CD4-positive, alpha-beta T cell treated with Interleukin-15 for 4 hours (primary cell): ENCODE data around the gene THADA.

Experiments used
- DNase-seq: peaks from one replicate; pipeline ENCODE4 v3.0.0-alpha.2; 2020; ENCODE audit warnings: low spot score

The THADA gene

DNA sequence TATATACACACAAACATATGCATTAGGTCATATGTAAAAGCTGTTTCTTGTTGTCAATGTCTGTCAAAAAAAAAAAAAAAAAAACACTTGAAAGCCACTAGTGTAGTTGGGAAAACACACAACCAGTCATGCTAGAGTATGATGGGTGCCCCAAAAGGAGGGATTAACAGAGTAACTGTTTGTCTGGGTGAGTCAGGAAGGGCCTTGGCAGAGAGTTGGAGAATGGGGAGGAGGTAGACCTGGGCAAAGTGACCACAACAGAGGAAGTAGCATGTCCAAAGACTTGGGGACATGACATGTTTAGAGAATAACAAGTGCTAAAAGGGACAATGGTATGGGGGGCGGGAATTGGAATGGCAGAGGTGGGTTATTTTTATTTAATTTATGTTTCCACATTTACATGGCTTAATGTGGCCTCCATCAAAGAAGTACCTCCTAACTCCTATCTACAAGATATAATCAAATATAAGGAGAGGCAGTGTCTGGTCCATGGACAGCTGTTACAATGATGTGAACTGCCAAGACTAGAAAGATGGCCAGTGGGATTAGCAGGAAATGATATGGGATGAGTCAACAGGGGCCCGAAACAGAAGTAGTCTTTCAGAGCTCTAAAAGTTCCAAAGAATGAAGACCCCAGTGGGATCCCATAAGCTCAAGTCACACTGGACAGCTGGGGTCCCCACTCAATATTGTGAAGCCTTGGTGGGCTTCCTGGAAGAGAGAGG lies 269.6 kb downstream of the THADA start:
- no peak for DNase-seq

DNA sequence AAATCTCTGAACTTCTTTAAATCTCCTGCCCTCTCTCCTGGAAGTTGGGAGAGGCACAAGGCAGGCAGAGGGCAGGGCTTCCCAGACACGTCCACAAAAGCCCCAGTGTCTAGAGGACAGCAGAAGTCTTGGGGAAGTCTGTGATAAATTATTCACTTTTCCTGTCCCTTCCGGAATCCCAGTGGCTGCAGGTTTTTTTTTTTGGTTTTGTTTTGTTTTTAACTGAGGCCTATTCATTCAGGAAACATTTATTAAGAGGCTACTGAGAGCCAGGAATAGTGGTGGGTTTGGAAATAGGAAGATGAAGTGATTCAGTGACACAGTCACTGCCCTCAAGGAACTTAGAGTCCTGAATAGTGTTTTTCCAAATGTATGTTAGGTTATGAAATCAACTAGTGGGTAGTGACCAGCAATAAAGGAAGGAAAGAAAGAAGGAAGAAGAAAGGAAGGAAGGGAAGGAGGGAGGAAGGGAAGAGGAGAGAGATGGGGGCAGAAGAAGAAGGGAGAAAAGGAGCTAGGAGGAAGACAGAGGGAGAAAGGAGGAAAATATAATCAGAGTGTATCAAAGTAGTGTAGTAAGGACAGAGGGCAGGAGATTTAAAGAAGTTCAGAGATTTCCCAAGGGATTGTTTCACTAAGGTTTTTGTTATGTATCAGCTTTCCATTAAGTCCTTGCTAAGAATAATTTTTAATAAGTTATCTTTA lies 270.6 kb downstream of the THADA start:
- no peak for DNase-seq

- no peak for DNase-seq
Measured at GRCh38 chr2:43324259-43325106, 271.4 kb downstream of the THADA start.

GRCh38 chr2:43323857-43324256 lies 272.0 kb downstream of the THADA start:
- no peak for DNase-seq

DNA sequence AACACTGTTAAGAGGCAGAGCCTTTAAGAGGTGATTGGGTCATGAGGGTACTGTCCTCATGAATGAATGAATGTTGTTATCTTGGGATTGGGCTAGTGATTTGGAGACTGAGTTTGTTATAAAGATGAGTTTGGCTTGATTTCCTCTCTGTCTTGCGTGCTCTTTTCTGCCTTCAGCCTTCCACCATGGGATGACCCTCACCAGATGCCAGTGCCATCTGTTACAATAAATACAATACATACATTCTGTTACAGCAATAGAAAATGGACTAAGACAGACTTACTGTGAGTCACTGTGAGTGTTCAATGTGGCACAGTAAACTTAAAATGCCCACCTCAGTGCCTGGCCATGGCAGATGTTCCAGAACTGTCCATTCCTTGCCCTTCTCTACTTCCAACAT lies 274.4 kb downstream of the THADA start:
- DNase-seq, result no peak

DNA sequence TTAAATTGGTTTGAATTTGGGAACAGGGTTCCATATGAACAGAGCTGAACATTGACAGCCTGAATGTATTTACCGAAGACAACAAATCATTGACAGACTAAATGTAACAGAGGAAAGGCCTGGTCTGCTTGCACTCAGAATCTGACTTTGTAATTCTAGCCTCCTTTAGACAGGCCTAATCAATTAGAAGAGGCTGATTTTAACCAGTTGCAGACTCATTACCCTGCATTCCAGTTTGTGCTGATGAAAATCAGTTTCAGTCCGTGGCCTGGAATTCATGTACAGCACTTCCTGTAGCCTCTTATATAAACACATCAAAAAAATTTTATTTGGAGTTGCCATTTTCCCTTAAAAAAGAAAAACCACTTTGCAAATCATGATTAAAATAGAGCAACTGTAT lies 276.3 kb downstream of the THADA start:
- no peak for DNase-seq

GRCh38 chr2:43318791-43319190 lies 277.0 kb downstream of the THADA start:
- DNase-seq, result no peak

GRCh38 chr2:43317680-43318079 lies 278.2 kb downstream of the THADA start:
- no peak for DNase-seq

- DNase-seq, result no peak
Measured at GRCh38 chr2:43317194-43317593, 278.6 kb downstream of the THADA start.

GRCh38 chr2:43315482-43315881 lies 280.4 kb downstream of the THADA start:
- no peak for DNase-seq

GRCh38 chr2:43314299-43314927 lies 281.4 kb downstream of the THADA start:
- DNase-seq, result no peak

GRCh38 chr2:43313642-43314017 lies 282.2 kb downstream of the THADA start:
- DNase-seq, result no peak

DNA sequence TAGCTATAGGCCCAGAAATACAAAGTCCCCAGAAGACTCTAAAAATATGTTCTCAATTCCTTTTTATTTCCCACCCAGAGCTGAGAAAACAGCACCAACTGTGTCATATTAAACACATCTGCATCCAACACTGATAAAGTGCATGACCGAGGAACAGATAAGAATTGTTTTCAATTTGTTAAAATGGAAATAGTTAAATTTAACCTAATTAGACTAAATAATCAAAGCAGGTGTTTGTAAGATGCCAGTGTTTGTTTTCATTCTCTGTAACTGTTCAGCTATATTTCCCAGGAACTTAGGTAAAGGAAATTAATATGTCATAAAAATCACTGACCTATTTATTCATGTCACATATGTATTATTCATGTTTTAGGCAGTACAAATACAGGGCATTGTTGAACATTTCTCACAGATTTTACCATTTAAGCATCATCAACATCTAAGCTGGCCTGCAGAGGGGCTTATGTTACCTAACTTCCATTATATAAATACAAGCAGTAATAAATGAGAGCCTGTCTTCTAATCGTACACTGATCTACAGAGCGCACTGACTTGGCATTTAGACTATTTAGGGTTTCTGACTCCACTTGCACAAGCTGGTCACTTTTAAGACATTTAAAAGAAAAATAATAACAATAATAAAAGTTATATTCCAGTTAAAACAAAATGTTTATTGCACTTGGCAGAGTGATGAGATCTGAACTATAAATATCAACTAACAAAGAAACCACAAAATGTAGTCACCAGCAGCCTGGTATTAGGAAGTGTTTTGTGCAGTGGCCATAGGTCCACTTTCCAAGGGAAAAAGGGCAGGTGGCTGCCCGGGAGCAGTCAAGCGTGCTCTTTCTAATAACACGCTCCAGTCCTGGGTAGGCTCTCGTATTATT lies 282.8 kb downstream of the THADA start:
- DNase-seq, result no peak

- DNase-seq, result no peak
Measured at GRCh38 chr2:43311276-43311675, 284.6 kb downstream of the THADA start.

GRCh38 chr2:43309935-43310334 lies 285.9 kb downstream of the THADA start:
- no peak for DNase-seq

- DNase-seq, result no peak
Measured at GRCh38 chr2:43307973-43308372, 287.9 kb downstream of the THADA start.

DNA sequence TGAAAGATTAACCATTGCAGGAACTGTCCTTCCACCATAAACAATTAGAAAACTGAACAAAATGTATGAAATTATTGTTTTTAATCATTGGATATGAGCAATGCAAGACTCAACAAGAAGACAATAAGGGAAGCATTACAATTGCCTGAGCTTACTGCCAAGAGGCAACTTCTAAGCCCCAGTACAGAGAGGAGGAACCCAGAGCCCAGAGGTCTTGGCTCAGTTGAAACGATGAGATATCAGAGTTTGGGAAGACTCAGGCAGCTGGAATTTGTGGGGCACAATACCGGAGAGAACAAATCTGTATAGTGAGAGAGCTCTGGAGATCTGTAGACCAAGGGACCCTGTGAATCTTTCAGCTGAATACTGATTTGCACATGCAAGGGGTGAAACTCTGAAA lies 288.8 kb downstream of the THADA start:
- no peak for DNase-seq

DNA sequence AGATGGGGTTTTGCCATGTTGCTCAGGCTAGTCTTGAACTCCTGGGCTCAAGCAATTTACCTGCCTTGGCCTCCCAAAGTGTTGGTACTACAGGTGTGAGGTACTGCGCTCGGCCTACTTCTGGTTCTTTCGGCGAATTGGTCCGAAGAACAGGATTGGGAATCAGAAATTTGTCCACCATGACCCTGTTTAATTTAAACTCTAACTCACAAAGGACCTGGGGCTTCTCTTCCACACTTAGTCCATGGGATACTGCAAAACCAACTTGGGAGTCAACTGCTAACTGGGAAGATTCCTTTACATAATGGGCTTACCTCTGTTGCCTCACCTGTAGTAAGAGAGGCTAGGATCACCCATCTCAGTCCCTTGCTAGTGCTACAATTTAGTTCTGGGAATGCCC lies 289.6 kb downstream of the THADA start:
- no peak for DNase-seq

GRCh38 chr2:43305517-43305916 lies 290.3 kb downstream of the THADA start:
- no peak for DNase-seq

DNA sequence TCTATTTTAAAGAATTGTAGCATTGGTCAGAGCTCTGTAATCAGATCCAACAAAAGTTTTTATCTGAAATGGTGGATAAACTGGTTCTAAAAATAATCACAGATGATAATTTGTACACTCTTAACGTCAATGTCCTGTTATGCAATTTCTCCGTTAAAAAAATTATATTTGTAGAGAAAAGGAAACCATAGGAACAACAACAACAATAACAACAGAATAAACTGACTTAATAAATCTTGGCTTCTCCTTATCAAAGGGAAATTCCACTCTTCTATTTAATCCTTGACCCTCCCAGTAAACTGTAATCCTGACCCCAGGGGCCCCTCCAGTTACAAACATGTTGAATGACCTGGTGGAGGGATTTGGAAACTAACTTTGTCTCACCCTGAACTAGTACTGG lies 290.8 kb downstream of the THADA start:
- no peak for DNase-seq

DNA sequence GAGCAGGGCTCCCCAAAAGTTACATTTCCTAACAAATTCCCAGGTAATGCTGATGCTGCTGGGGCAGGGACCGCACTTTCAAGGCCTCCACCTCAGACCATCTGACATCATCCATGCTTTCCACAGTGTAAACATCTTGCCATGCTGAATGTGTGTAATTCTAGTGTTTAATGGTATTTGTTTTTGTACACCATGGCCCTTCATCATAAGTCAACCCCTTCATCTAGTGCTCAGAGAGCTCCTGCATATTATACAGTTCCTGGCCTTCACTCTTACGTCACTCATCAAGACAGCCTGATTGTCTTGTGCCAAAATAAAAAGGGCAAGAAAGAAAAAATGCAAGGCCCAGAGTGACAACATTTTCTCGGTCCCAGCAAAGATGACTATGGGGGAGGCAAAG lies 291.9 kb downstream of the THADA start:
- no peak for DNase-seq
